SK-N-SH (cell line): Measurements from ENCODE around the gene LRMDA. TPM values are rescaled to one million over a fixed set of nuclear protein-coding genes. Genes with fewer than 3 reads are reported as not detected.

ENCODE experiments used
- CTCF ChIA-PET: fragments of 300-600, 350-600 bp; formaldehyde crosslinking; extraction: SDS; loops from one replicate; lab custom pipeline; 2021; lab: Yijun Ruan, JAX
- POLR2A ChIA-PET: fragments of 350-600 bp; sonication (Branson Sonifier 250); formaldehyde crosslinking; extraction: SDS; loops from one replicate; lab custom pipeline; 2020; ENCODE audit warnings: antibody characterized with exemption, inconsistent platforms; lab: Yijun Ruan, JAX
- DNase-seq: peaks from one replicate; pipeline ENCODE4 v3.0.0; 2012
- H2AFZ ChIP-seq: fragments of 200-600 bp; sonication (generic); 2 replicates; pipeline ENCODE4 v1.8.1; 2016; ENCODE audit warnings: antibody characterized with exemption, mild to moderate bottlenecking, low read depth
- H3F3A ChIP-seq: fragments of 200-600 bp; sonication (generic); replicated peaks from 2 replicates; pipeline ENCODE3; 2016; ENCODE audit warnings: antibody characterized with exemption, mild to moderate bottlenecking; ENCODE audit not compliant: insufficient read depth
- H3K27ac ChIP-seq, 2 experiments: fragments of 200-500 bp in 1 of 2; fragments of 200-600 bp in 1 of 2; sonication (Bioruptor generic) in 1 of 2; sonication (generic), shearing (Covaris generic) in 1 of 2; 2 replicates each; pipeline versions ENCODE4 v1.5.1 to v1.6.1; 2014 to 2016; ENCODE audit warnings: low read depth in 2 of 2, inconsistent platforms in 1 of 2, low read length in 1 of 2, mild to moderate bottlenecking in 1 of 2, mixed read lengths in 1 of 2
- H3K27me3 ChIP-seq: fragments of 200-600 bp; sonication (generic), shearing (Covaris generic); 2 replicates; pipeline ENCODE4 v1.6.1; 2016; ENCODE audit warnings: mixed run types; ENCODE audit not compliant: insufficient read depth
- H3K36me3 ChIP-seq, 2 experiments: fragments of 200-500 bp in 1 of 2; fragments of 200-600 bp in 1 of 2; sonication (Bioruptor generic) in 1 of 2; sonication (generic) in 1 of 2; replicated peaks in 1 of 2; 2 replicates each; pipeline versions ENCODE3 to v1.5.1; 2014 to 2016; ENCODE audit warnings: low read length in 1 of 2, mild to moderate bottlenecking in 1 of 2; ENCODE audit not compliant: insufficient read depth in 2 of 2, control insufficient read depth in 1 of 2
- H3K4me1 ChIP-seq, 2 experiments: fragments of 200-500 bp in 1 of 2; fragments of 200-600 bp in 1 of 2; sonication (Bioruptor generic) in 1 of 2; sonication (generic), shearing (Covaris generic) in 1 of 2; 2 replicates each; pipeline versions ENCODE4 v1.5.1 to v1.6.1; 2014 to 2016; ENCODE audit warnings: low read depth in 1 of 2, low read length in 1 of 2, mixed run types in 1 of 2; ENCODE audit not compliant: insufficient read depth in 2 of 2, control insufficient read depth in 1 of 2
- H3K4me2 ChIP-seq: fragments of 200-600 bp; sonication (generic), shearing (Covaris generic); 2 replicates; pipeline ENCODE4 v1.6.1; 2017; ENCODE audit warnings: mixed run types
- H3K4me3 ChIP-seq, 2 experiments: fragments of 200-500 bp in 1 of 2; fragments of 200-600 bp in 1 of 2; sonication (Bioruptor generic) in 1 of 2; sonication (generic), shearing (Covaris generic) in 1 of 2; 2 replicates each; pipeline versions ENCODE4 v1.5.1 to v1.8.1; 2014 to 2016; ENCODE audit warnings: low read depth in 2 of 2, inconsistent platforms in 1 of 2, low read length in 1 of 2, mild to moderate bottlenecking in 1 of 2, mixed read lengths in 1 of 2, moderate library complexity in 1 of 2
- H3K79me2 ChIP-seq: fragments of 200-600 bp; sonication (generic); 2 replicates; pipeline ENCODE4 v1.8.1; 2017; ENCODE audit warnings: mild to moderate bottlenecking; ENCODE audit not compliant: insufficient read depth
- H3K9ac ChIP-seq: fragments of 200-600 bp; sonication (generic); 2 replicates; pipeline ENCODE4 v1.6.1; 2017; ENCODE audit warnings: mixed run types
- H3K9me2 ChIP-seq: fragments of 200-600 bp; sonication (generic); 2 replicates; pipeline ENCODE4 v1.6.1; 2017; ENCODE audit warnings: mixed run types
- H3K9me3 ChIP-seq: fragments of 200-600 bp; sonication (generic); 2 replicates; pipeline ENCODE4 v1.6.1; 2017; ENCODE audit warnings: mixed run types, mild to moderate bottlenecking, moderate library complexity
- H4K20me1 ChIP-seq: fragments of 200-600 bp; sonication (generic); 2 replicates; pipeline ENCODE4 v1.6.1; 2017; ENCODE audit warnings: mild to moderate bottlenecking, mixed run types; ENCODE audit not compliant: insufficient read depth
- CHD2 ChIP-seq: fragments of 150-350 bp; IDR thresholded peaks from 2 replicates; pipeline ENCODE4 v1.6.1; 2018; ENCODE audit warnings: low read length; ENCODE audit not compliant: partially characterized antibody
- CTCF ChIP-seq: fragments of 200-600 bp; sonication (generic); IDR thresholded peaks from 2 replicates; pipeline ENCODE4 v1.6.1; 2017; ENCODE audit warnings: antibody characterized with exemption, mild to moderate bottlenecking, moderate library complexity
- ELF1 ChIP-seq: IDR thresholded peaks from 2 replicates; pipeline ENCODE4 v1.4.0; 2012
- EP300 ChIP-seq, 2 experiments: IDR thresholded peaks; 2 replicates each; pipeline versions ENCODE4 v1.4.0 to v1.6.1; 2012; ENCODE audit warnings: borderline replicate concordance in 1 of 2, low read depth in 1 of 2, low read length in 1 of 2
- FOSL2 ChIP-seq: IDR thresholded peaks from 2 replicates; pipeline ENCODE4 v1.4.0; 2012; ENCODE audit warnings: low read depth, mild to moderate bottlenecking, moderate library complexity, borderline replicate concordance
- FOXJ3 ChIP-seq: sonication (generic); formaldehyde crosslinking; IDR thresholded peaks from 2 replicates; pipeline ENCODE4 v1.5.1; 2020; ENCODE audit warnings: mild to moderate bottlenecking, missing genetic modification reagents
- FOXM1 ChIP-seq: IDR thresholded peaks from 2 replicates; pipeline ENCODE4 v1.4.0; 2012; ENCODE audit warnings: low read depth, mild to moderate bottlenecking
- GABPA ChIP-seq: IDR thresholded peaks from 2 replicates; pipeline ENCODE4 v1.4.0; 2012; ENCODE audit warnings: low read depth, mild to moderate bottlenecking
- GATA2 ChIP-seq: sonication (generic); formaldehyde crosslinking; IDR thresholded peaks from 2 replicates; pipeline ENCODE4 v1.5.0; 2020; ENCODE audit warnings: mild to moderate bottlenecking, missing genetic modification reagents
- JUND ChIP-seq: IDR thresholded peaks from 2 replicates; pipeline ENCODE4 v1.4.0; 2012
- MAX ChIP-seq: IDR thresholded peaks from 2 replicates; pipeline ENCODE4 v1.4.0; 2012; ENCODE audit warnings: low read depth
- MEF2A ChIP-seq: IDR thresholded peaks from 2 replicates; pipeline ENCODE4 v1.4.0; 2012; ENCODE audit warnings: low read depth, borderline replicate concordance
- MXI1 ChIP-seq: IDR thresholded peaks from 2 replicates; pipeline ENCODE4 v1.6.1; 2012; ENCODE audit warnings: mild to moderate bottlenecking, low read depth, low read length, improper control_type of control experiment
- NFIC ChIP-seq: IDR thresholded peaks from 2 replicates; pipeline ENCODE4 v1.4.0; 2012; ENCODE audit warnings: borderline replicate concordance
- NRF1 ChIP-seq: IDR thresholded peaks from 2 replicates; pipeline ENCODE4 v1.6.1; 2012; ENCODE audit warnings: low read depth, mild to moderate bottlenecking, low read length
- PBX3 ChIP-seq: IDR thresholded peaks from 2 replicates; pipeline ENCODE4; 2012
- RAD21 ChIP-seq: IDR thresholded peaks from 2 replicates; pipeline ENCODE4 v1.6.1; 2012; ENCODE audit warnings: mild to moderate bottlenecking, low read length
- RXRA ChIP-seq: IDR thresholded peaks from 2 replicates; pipeline ENCODE4 v1.4.0; 2012; ENCODE audit warnings: low read depth, mild to moderate bottlenecking, borderline replicate concordance
- SIN3A ChIP-seq: IDR thresholded peaks from 2 replicates; pipeline ENCODE4 v1.6.1; 2012; ENCODE audit warnings: low read depth, mild to moderate bottlenecking, low read length, moderate library complexity, borderline replicate concordance
- USF1 ChIP-seq: IDR thresholded peaks from 2 replicates; pipeline ENCODE4 v1.4.0; 2012; ENCODE audit warnings: low read depth, borderline replicate concordance
- YY1 ChIP-seq: IDR thresholded peaks from 2 replicates; pipeline ENCODE4 v1.4.0; 2012; ENCODE audit warnings: low read depth, mild to moderate bottlenecking
- ZBTB33 ChIP-seq: IDR thresholded peaks from 2 replicates; pipeline ENCODE4 v1.4.0; 2012; ENCODE audit warnings: low read depth, borderline replicate concordance
- WGBS: methylation state at CpG from one replicate; pipeline ENCODE4 v1.1.6; 2017; ENCODE audit warnings: low lambda C conversion rate; 5-methylcytosine and 5-hydroxymethylcytosine counted together
- polyA plus RNA-seq, 3 experiments: library from polyadenylated mRNA; depleted of rRNA; stranded (reverse); fragments of >200 nt; gene quantifications; 2 replicates each; pipeline ENCODE4 v1.2.3, GENCODE V29; 2012

LRMDA gene
- polyA plus RNA-seq, 1 of the 3 experiments (the other 2 are of a cell fraction) = 0.95 TPM

- H3K4me1 ChIP-seq = peaks cover 0 to 13% of the 10 kb centered on the region in 2 experiments; a peak in 2 of 4 replicates
- no peaks in the 10 kb centered on the region for H3F3A ChIP-seq
- ChIA-PET POLR2A (no interaction called here), CTCF (interaction anchor here (1.2 kb wide), 1 partner anchor 247 kb away, joined by 3 read pairs; no protein-coding TSS in a partner anchor)
- no peak overlapping the region for H3K4me2 ChIP-seq
- no peaks in the 10 kb centered on the region for H3K9me2 ChIP-seq
- H3K9me3 ChIP-seq = no peaks in the 10 kb centered on the region
- H3K79me2 ChIP-seq = no peaks in the 10 kb centered on the region
- H2AFZ ChIP-seq = no peak overlapping the region
- no peaks in the 10 kb centered on the region for H3K36me3 ChIP-seq
- H3K9ac ChIP-seq = no peak overlapping the region
- no peak for TF ChIP-seq FOSL2
- TF ChIP-seq CHD2 = no peak
- TF ChIP-seq GATA2 = no peak
- TF ChIP-seq NFIC = no peak
- no peak for TF ChIP-seq USF1
- TF ChIP-seq MXI1 = no peak
- no peak for TF ChIP-seq JUND
- TF ChIP-seq GABPA = no peak
- TF ChIP-seq FOXM1 = no peak
- TF ChIP-seq CTCF = no peak
- TF ChIP-seq RAD21 = no peak
- TF ChIP-seq SIN3A = no peak
- TF ChIP-seq FOXJ3 (CRISPR knock-in tag) = no peak
- WGBS = 85% methylated on average over 6 of the region's 6 CpGs
- H3K4me3 ChIP-seq = no peak overlapping the region
- H3K27ac ChIP-seq = no peak overlapping the region
- no peaks in the 10 kb centered on the region for H3K27me3 ChIP-seq
- DNase-seq = no peak
- H4K20me1 ChIP-seq = no peaks in the 10 kb centered on the region
Observed at GRCh38 chr10:75646916-75647315, 215.5 kb downstream of the LRMDA start.

GRCh38 chr10:75647675-75648074 is 216.3 kb downstream of the LRMDA start:
- Histone ChIP-seq H3K4me1 (peaks cover 0 to 13% of the 10 kb centered on the region in 2 experiments; a peak in 2 of 4 replicates), H3F3A (no peaks in the 10 kb centered on the region), H3K9me3 (no peaks in the 10 kb centered on the region), H3K9me2 (no peaks in the 10 kb centered on the region), H3K4me3 (no peak overlapping the region), H3K27ac (no peak overlapping the region), H4K20me1 (no peaks in the 10 kb centered on the region), H3K4me2 (no peak overlapping the region), H2AFZ (no peak overlapping the region), H3K9ac (no peak overlapping the region), H3K79me2 (no peaks in the 10 kb centered on the region), H3K27me3 (no peaks in the 10 kb centered on the region), H3K36me3 (no peaks in the 10 kb centered on the region)
- TF ChIP-seq ELF1 = no peak
- TF ChIP-seq PBX3 = no peak
- TF ChIP-seq ZBTB33 = no peak
- no peak for TF ChIP-seq FOSL2
- no peak for TF ChIP-seq USF1
- TF ChIP-seq EP300 (IDR thresholded peaks at IDR 0.05; ENCODE audit: borderline replicate concordance in 1 of 2, low read depth in 1 of 2, low read length in 1 of 2) = no peak
- no peak for TF ChIP-seq MEF2A
- no peak for TF ChIP-seq MAX
- no peak for TF ChIP-seq NRF1
- TF ChIP-seq YY1 = no peak
- no peak for TF ChIP-seq RXRA
- TF ChIP-seq GATA2 = no peak
- no peak for TF ChIP-seq FOXJ3 (CRISPR knock-in tag)
- TF ChIP-seq SIN3A = no peak
- POLR2A ChIA-PET = no interaction called here
- CTCF ChIA-PET = interaction anchor here (1.2 kb wide), 1 partner anchor 248 kb away, joined by 3 read pairs; no protein-coding TSS in a partner anchor
- DNase-seq = no peak
- WGBS = 74% methylated on average over 3 of the region's 3 CpGs
